HepG2 (cell line): ENCODE measurements around the gene CDK8. TPM values are rescaled to one million over a fixed set of nuclear protein-coding genes. Genes with fewer than 3 reads are reported as not detected.

ENCODE experiments used
- ATAC-seq: fragments of 200-7000 bp; cut with Tn5 transposase; 3 replicates; pipeline ENCODE4 v1.9.1; 2020; ENCODE audit warnings: mild to moderate bottlenecking, moderate library complexity
- BruUV-seq: library from RNA; stranded (reverse); fragments of 400-500 nt; replicated peaks from 2 replicates; lab custom pipeline; 2021; lab: Mats Ljungman, UMichigan
- CTCF ChIA-PET: fragments of 300-600 bp; formaldehyde crosslinking; extraction: SDS; loops from one replicate; lab custom pipeline; 2021; ENCODE audit warnings: low total read pairs, inconsistent platforms, low intra/inter-chr PET ratio; lab: Yijun Ruan, JAX
- POLR2A ChIA-PET: fragments of 350-600 bp; sonication (Branson Sonifier 250); formaldehyde crosslinking; loops from one replicate; lab custom pipeline; 2020; ENCODE audit warnings: antibody characterized with exemption, inconsistent platforms; lab: Yijun Ruan, JAX
- DNase-seq: peaks from one replicate; pipeline ENCODE4 v3.0.0-alpha.2; 2015; ENCODE audit warnings: low spot score
- FAIRE-seq: peaks from 3 replicates; lab custom pipeline; 2011; peaks lifted over from hg19 to GRCh38; lab: Jason Lieb, UNC
- H2AFZ ChIP-seq: one replicate; pipeline ENCODE4 v1.6.1; 2011; ENCODE audit warnings: low read length, inconsistent platforms
- H3K27ac ChIP-seq: fragments of 300-600 bp; 3 replicates; pipeline ENCODE4 v1.8.0; 2011; ENCODE audit warnings: mixed run types, mild to moderate bottlenecking, mixed read lengths, low read length, inconsistent platforms; ENCODE audit not compliant: insufficient read depth; ENCODE audit errors: extremely low read length
- H3K27me3 ChIP-seq, 2 experiments: fragments of 200-600 bp in 1 of 2; 2 replicates in 1 of 2; 3 replicates in 1 of 2; pipeline versions ENCODE4 v1.6.0 to v1.8.0; 2011; ENCODE audit warnings: low read length in 2 of 2, mild to moderate bottlenecking in 2 of 2, moderate library complexity in 2 of 2, inconsistent platforms in 1 of 2; ENCODE audit not compliant: insufficient read depth in 2 of 2, control insufficient read depth in 1 of 2
- H3K36me3 ChIP-seq, 2 experiments: fragments of 200-600 bp in 1 of 2; replicated peaks in 1 of 2; 2 replicates in 1 of 2; 3 replicates in 1 of 2; pipeline versions ENCODE4 v1.5.1 to v1.8.0; 2011; ENCODE audit warnings: low read length in 2 of 2, inconsistent platforms in 1 of 2; ENCODE audit not compliant: insufficient read depth in 2 of 2, control insufficient read depth in 1 of 2
- H3K4me1 ChIP-seq: 2 replicates; pipeline ENCODE4 v1.5.1; 2012; ENCODE audit warnings: low read length, inconsistent platforms; ENCODE audit not compliant: insufficient read depth
- H3K4me2 ChIP-seq: 2 replicates; pipeline ENCODE4 v1.6.0; 2011; ENCODE audit warnings: low read depth, low read length, inconsistent platforms
- H3K4me3 ChIP-seq, 3 experiments: fragments of 200-600 bp in 1 of 3; sonication (generic), shearing (Covaris generic) in 1 of 3; replicated peaks in 1 of 3; 2 replicates each; pipeline ENCODE4 v1.5.1; 2011 to 2016; ENCODE audit warnings: low read length in 3 of 3, inconsistent platforms in 2 of 3, low read depth in 2 of 3, mild to moderate bottlenecking in 2 of 3, control low read depth in 1 of 3, mixed read lengths in 1 of 3; ENCODE audit not compliant: insufficient read depth in 1 of 3
- H3K79me2 ChIP-seq: one replicate; pipeline ENCODE4 v1.6.1; 2011; ENCODE audit warnings: low read length, inconsistent platforms; ENCODE audit not compliant: insufficient read depth
- H3K9ac ChIP-seq: 2 replicates; pipeline ENCODE4 v1.6.0; 2011; ENCODE audit warnings: mild to moderate bottlenecking, low read depth, low read length, inconsistent platforms; ENCODE audit not compliant: insufficient read depth
- H3K9me3 ChIP-seq: 2 replicates; pipeline ENCODE4 v1.5.1; 2012; ENCODE audit warnings: mild to moderate bottlenecking, low read length
- H4K20me1 ChIP-seq: 2 replicates; pipeline ENCODE4 v1.6.0; 2011; ENCODE audit warnings: inconsistent platforms, mild to moderate bottlenecking, low read length, moderate library complexity; ENCODE audit not compliant: insufficient read depth
- ASH2L ChIP-seq: fragments of 300-600, 200-600 bp; sonication (generic); IDR thresholded peaks from 2 replicates; pipeline ENCODE4 v1.7.0; 2017; ENCODE audit warnings: low read depth, mild to moderate bottlenecking, moderate library complexity, mixed read lengths, low read length; ENCODE audit not compliant: insufficient read length
- EP300 ChIP-seq, 3 experiments: sonication (generic) in 1 of 3; formaldehyde crosslinking in 1 of 3; IDR thresholded peaks; 2 replicates each; pipeline versions ENCODE4 v1.5.1 to v1.6.1; 2011 to 2020; ENCODE audit warnings: low read depth in 2 of 3, low read length in 2 of 3, borderline replicate concordance in 1 of 3, improper control_type of control experiment in 1 of 3, mild to moderate bottlenecking in 1 of 3, missing genetic modification reagents in 1 of 3, moderate library complexity in 1 of 3
- HNF4A ChIP-seq: sonication (generic); formaldehyde crosslinking; IDR thresholded peaks from 2 replicates; pipeline ENCODE4 v1.4.0; 2020; ENCODE audit warnings: missing genetic modification reagents
- NCOR1 ChIP-seq: fragments of 200-600 bp; sonication (generic); IDR thresholded peaks from 2 replicates; pipeline ENCODE4 v1.7.0; 2017; ENCODE audit warnings: antibody characterized with exemption, low read length, borderline replicate concordance
- NFYB ChIP-seq: sonication (generic); formaldehyde crosslinking; IDR thresholded peaks from 2 replicates; pipeline ENCODE4 v1.4.0; 2020; ENCODE audit warnings: missing genetic modification reagents
- PAXIP1 ChIP-seq: sonication (generic); formaldehyde crosslinking; conservative IDR thresholded peaks from 2 replicates; pipeline ENCODE4 v1.4.0; 2020; ENCODE audit warnings: mild to moderate bottlenecking, missing genetic modification reagents, moderate library complexity
- PITX1 ChIP-seq: sonication (generic); formaldehyde crosslinking; IDR thresholded peaks from 2 replicates; pipeline ENCODE4 v1.5.1; 2020; ENCODE audit warnings: mild to moderate bottlenecking, missing genetic modification reagents
- REXO4 ChIP-seq: sonication (generic); formaldehyde crosslinking; IDR thresholded peaks from 2 replicates; pipeline ENCODE4 v1.8.0; 2022; ENCODE audit warnings: missing genetic modification reagents, mild to moderate bottlenecking, borderline replicate concordance
- RXRB ChIP-seq: IDR thresholded peaks from 2 replicates; pipeline ENCODE4 v1.6.1; 2016; ENCODE audit warnings: borderline replicate concordance, missing genetic modification reagents, missing compliant biosample characterization
- SOX13 ChIP-seq, 3 experiments: fragments of 450-650 bp in 1 of 3; sonication (generic) in 1 of 3; formaldehyde crosslinking in 1 of 3; IDR thresholded peaks in 2 of 3; conservative IDR thresholded peaks in 1 of 3; 2 replicates each; pipeline versions ENCODE4 v1.5.0 to v1.6.1; 2016 to 2020; ENCODE audit warnings: antibody characterized with exemption in 1 of 3, mild to moderate bottlenecking in 1 of 3, missing compliant biosample characterization in 1 of 3, missing genetic modification reagents in 1 of 3, moderate library complexity in 1 of 3
- SPEN ChIP-seq: sonication (generic); formaldehyde crosslinking; IDR thresholded peaks from 2 replicates; pipeline ENCODE4 v1.5.1; 2020; ENCODE audit warnings: low read depth, mild to moderate bottlenecking, missing genetic modification reagents
- TBL1XR1 ChIP-seq: fragments of 150-350 bp; IDR thresholded peaks from 2 replicates; pipeline ENCODE4 v1.6.1; 2014; ENCODE audit warnings: borderline replicate concordance, low read length; ENCODE audit not compliant: partially characterized antibody
- ZC3H4 ChIP-seq: sonication (generic); formaldehyde crosslinking; IDR thresholded peaks from 2 replicates; pipeline ENCODE4 v1.4.0; 2020; ENCODE audit warnings: missing genetic modification reagents, borderline replicate concordance
- ZNF251 ChIP-seq: sonication (generic); formaldehyde crosslinking; IDR thresholded peaks from 2 replicates; pipeline ENCODE4 v1.9.0; 2021; ENCODE audit warnings: mild to moderate bottlenecking, missing genetic modification reagents
- ZNF768 ChIP-seq: sonication (generic); formaldehyde crosslinking; IDR thresholded peaks from 2 replicates; pipeline ENCODE4 v1.4.0; 2020; ENCODE audit warnings: missing genetic modification reagents
- WGBS: methylation state at CpG from one replicate; pipeline ENCODE4 v1.1.6; 2017; ENCODE audit warnings: low lambda C conversion rate; 5-methylcytosine and 5-hydroxymethylcytosine counted together
- in situ Hi-C: cut with HindIII; loops from 2 replicates; pipeline ENCODE4 v1.10.0; 2017; ENCODE audit warnings: low pct_unique_long_range_greater_than_20kb; ENCODE audit not compliant: extremely low pct_ligation_motif_present
- intact Hi-C: fragments of 100-400 bp; cut with micrococcal nuclease; formaldehyde crosslinking; loops from one replicate; pipeline ENCODE4 v1.10.0; 2022; ENCODE audit not compliant: unreplicated experiment
- polyA plus RNA-seq, 8 experiments: library from polyadenylated mRNA; depleted of rRNA in 3 of 8; stranded (reverse) in 7 of 8; unstranded in 1 of 8; fragments of >200 nt; fragmentation: Illumina TruSeq in 4 of 8; extraction: Trizol in 4 of 8; gene quantifications; 2 replicates each; pipeline versions ENCODE4 v1.2.1 to v1.2.3, GENCODE V29; 2011 to 2016; ENCODE audit warnings: low read depth in 4 of 8, missing spikeins in 1 of 8, mixed read lengths in 1 of 8; ENCODE audit not compliant: insufficient read depth in 1 of 8
- total RNA-seq, 5 experiments: library from RNA; depleted of rRNA; stranded (reverse); fragments of >200 nt; fragmentation: Illumina TruSeq; extraction: Trizol; gene quantifications; 2 replicates each; pipeline ENCODE4 v1.2.3, GENCODE V29; 2016; ENCODE audit warnings: low read depth in 1 of 5
- TF ChIP-seq, protein P1 (sequence below): sonication (generic); formaldehyde crosslinking; IDR thresholded peaks from 2 replicates; pipeline ENCODE4 v1.8.0; 2022; ENCODE audit warnings: mild to moderate bottlenecking, missing genetic modification reagents
- TF ChIP-seq, protein P2 (sequence below): IDR thresholded peaks from 2 replicates; pipeline ENCODE4 v1.6.1; 2016; ENCODE audit warnings: missing biosample characterization, missing genetic modification reagents, low read depth

The CDK8 gene
- total and polyA plus RNA-seq, 2 of the 13 experiments (the other 11 are each of a cell fraction or from before 2014, with no cell fraction given), result 15.8 to 16.4 TPM

DNA sequence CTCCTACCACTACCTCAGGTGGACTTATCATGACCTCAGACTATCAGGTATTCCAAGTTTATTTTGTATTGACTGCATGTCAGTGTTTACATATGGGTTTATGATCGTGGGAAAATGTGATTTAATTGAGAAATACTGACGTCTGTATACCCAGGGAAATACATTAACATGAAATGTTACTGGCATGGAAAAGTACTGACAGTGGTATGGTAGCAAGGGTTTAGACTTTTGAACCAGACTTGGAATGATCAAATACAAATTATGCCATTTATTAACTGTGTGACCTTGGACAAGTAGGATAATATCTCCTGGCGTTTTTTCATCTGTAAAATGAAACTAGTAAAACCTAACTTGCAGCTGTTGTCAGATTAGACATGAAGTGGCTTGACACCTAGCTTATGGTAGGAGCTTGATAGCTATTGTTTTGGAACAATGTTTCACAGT, 147.7 kb downstream of the CDK8 start:
- H3K79me2 ChIP-seq, result no peaks in the 10 kb centered on the region
- no peak overlapping the region for H3K4me3 ChIP-seq
- WGBS, result 32% methylated on average over 3 of the region's 3 CpGs
- ChIA-PET CTCF (no interaction called here), POLR2A (no interaction called here)
- H3K36me3 ChIP-seq, result peaks cover 4 to 9% of the 10 kb centered on the region in 2 experiments; a peak in 4 of 5 replicates
- peak overlapping the region; percentile 61 for H3K27ac ChIP-seq
- BruUV-seq, result no TSS peak
- peaks cover 25% of the 10 kb centered on the region for H3K4me1 ChIP-seq
- peak overlapping the region; percentile 4; the same call in 1 of the 2 replicates for H3K9ac ChIP-seq
- no peaks in the 10 kb centered on the region for H3K9me3 ChIP-seq
- H3K27me3 ChIP-seq, result no peaks in the 10 kb centered on the region
- H2AFZ ChIP-seq, result no peak overlapping the region
- ATAC-seq (peak; percentile 80), DNase-seq (peak; percentile 74), FAIRE-seq (no peak)
- intact Hi-C loops, result loop anchor here (5.0 kb wide), 1 partner anchor 214 kb away; no protein-coding TSS in a partner anchor
- H4K20me1 ChIP-seq, result no peaks in the 10 kb centered on the region
- in situ Hi-C loops, result no loop called here
- H3K4me2 ChIP-seq, result peak overlapping the region; percentile 25
- no peak for TF ChIP-seq RXRB (CRISPR knock-in tag)
- TF ChIP-seq, protein P1, sequence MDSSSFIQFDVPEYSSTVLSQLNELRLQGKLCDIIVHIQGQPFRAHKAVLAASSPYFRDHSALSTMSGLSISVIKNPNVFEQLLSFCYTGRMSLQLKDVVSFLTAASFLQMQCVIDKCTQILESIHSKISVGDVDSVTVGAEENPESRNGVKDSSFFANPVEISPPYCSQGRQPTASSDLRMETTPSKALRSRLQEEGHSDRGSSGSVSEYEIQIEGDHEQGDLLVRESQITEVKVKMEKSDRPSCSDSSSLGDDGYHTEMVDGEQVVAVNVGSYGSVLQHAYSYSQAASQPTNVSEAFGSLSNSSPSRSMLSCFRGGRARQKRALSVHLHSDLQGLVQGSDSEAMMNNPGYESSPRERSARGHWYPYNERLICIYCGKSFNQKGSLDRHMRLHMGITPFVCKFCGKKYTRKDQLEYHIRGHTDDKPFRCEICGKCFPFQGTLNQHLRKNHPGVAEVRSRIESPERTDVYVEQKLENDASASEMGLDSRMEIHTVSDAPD, result no peak
- TF ChIP-seq SPEN (CRISPR knock-in tag), result no peak
- no peak for TF ChIP-seq SOX13 (IDR thresholded peaks at IDR 0.05)
- peak in 1 of 2 experiments; percentile 35; a peak in 1 of 4 replicates for TF ChIP-seq SOX13 (CRISPR knock-in tag; conservative IDR thresholded peaks at IDR 0.05 in 1 of 2, IDR thresholded peaks at IDR 0.05 in 1 of 2)
- TF ChIP-seq ASH2L, result peak; percentile 49
- no peak for TF ChIP-seq TBL1XR1
- no peak for TF ChIP-seq REXO4 (CRISPR knock-in tag)
- TF ChIP-seq ZNF768 (CRISPR knock-in tag), result no peak
- TF ChIP-seq NFYB (CRISPR knock-in tag), result no peak
- no peak for TF ChIP-seq ZNF251 (CRISPR knock-in tag)
- TF ChIP-seq NCOR1, result peak; percentile 27; the same call in 1 of the 2 replicates
- TF ChIP-seq PAXIP1 (CRISPR knock-in tag), result peak; percentile 46
- no peak for TF ChIP-seq ZC3H4 (CRISPR knock-in tag)
- peak in 1 of 2 experiments; percentile 22; a peak in 1 of 4 replicates for TF ChIP-seq EP300 (IDR thresholded peaks at IDR 0.05; ENCODE audit: low read depth in 2 of 2, low read length in 2 of 2)
- TF ChIP-seq EP300 (CRISPR knock-in tag; IDR thresholded peaks at IDR 0.05; ENCODE audit: borderline replicate concordance), result no peak
- no peak for TF ChIP-seq PITX1 (CRISPR knock-in tag)
- peak; percentile 34; the same call in 1 of the 2 replicates for TF ChIP-seq HNF4A (CRISPR knock-in tag)
- TF ChIP-seq, protein P2, sequence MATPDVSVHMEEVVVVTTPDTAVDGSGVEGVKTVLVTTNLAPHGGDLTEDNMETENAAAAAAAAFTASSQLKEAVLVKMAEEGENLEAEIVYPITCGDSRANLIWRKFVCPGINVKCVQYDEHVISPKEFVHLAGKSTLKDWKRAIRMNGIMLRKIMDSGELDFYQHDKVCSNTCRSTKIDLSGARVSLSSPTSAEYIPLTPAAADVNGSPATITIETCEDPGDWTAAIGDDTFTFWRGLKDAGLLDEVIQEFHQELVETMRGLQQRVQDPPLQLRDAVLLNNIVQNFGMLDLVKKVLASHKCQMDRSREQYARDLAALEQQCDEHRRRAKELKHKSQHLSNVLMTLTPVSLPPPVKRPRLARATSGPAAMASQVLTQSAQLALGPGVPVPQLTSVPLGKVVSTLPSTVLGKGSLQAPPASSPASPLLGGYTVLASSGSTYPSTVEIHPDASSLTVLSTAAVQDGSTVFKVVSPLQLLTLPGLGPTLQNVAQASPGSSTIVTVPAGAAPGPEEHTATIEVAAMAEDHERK (CRISPR knock-in tag), result no peak
